Activated T-cell treated with anti-CD3 and anti-CD28 coated beads for 4 hours (primary cell): Measurements from ENCODE around the gene SNX24.
"Not testable (repeated sequence)": the region's sequence is repeated elsewhere in the genome, so short reads cannot be mapped to it uniquely, and the experiment has no call there.

Experiments
- DNase-seq: peaks from one replicate; pipeline ENCODE4 v3.0.0-alpha.2; 2020

The SNX24 gene

GRCh38 chr5:122874179-122874875, 28.9 kb downstream of the SNX24 start:
- DNase-seq, result no peak

DNA sequence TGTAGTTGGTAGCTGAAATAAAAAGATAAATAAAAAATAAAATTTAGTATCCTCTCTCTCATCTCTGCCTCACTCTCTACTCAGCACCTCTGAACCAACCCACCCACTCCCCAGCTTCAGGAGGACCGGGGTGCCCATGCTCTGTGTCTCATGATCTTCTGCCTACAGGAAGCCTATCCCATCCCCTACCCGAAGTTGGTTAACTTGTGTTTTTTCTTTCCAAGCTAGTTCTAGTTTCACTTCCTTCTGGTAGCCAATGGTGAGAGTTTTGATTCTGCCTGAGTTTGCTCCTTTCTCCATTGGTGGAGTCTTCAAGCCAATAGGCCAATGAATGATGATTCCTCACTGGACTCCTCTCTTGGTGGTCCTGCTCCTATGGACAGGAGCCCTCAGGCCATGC, 32.1 kb downstream of the SNX24 start:
- no peak for DNase-seq

DNA sequence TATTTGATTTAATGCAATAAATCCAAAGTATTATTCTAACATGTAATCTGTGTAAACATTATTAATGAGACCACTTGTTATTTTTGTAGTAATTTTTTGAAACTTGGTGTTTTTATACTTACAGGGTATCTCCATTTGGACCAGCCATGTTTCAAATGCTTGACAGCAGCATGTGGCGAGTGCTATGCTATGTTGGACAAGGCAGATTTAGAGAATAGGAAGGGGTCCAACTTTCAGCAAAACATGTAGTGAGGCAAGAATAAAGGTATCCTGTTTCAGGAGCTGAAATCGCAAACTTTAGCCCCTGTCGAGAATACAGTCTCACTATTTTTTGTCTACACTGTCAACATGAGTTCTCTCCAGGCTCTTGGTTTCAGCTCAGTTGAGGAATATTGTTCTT, 33.7 kb downstream of the SNX24 start:
- no peak for DNase-seq

- no peak for DNase-seq
Measured at GRCh38 chr5:122880170-122880689, 34.8 kb downstream of the SNX24 start.

GRCh38 chr5:122880749-122881148, 35.3 kb downstream of the SNX24 start:
- DNase-seq, result no peak

DNA sequence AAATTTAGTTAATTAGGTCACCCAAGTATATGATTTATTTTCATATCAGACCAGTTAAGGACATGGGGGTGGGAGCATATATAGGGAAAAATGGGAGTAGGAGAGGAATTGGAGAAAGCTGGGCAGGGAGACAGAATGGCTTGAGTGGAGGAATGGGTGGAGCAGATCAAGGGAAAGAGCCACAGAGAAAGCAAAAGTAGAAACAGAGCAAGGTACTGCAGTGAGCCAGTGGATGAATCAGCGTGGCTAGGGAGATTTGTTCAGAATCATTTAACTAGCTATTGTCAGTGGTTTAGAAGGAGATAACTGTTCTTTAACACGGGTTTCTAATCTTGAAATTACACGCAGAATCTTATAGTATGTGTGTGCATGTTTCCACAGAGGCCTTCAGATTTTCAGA, 37.4 kb downstream of the SNX24 start:
- no peak for DNase-seq

- no peak for DNase-seq
Measured at GRCh38 chr5:122885045-122885517, 39.7 kb downstream of the SNX24 start.

DNA sequence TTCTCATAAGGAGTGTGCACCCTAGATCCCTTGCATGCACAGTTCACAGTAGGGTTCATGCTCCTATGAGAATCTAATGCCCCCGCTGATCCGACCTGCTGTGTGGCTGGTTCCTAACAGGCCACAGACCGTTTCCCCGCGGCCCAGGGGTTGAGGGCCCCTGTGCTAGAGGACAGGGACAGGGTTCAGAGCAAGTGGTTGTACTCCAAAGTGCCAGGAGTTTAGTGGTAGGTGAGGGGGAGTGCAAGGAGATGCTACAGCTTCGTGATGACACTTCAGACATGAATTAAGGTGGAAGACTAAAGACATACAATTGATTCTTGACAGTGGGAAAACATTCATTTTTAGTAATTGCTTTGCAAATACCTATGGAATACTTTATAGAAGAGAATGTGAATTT, 40.5 kb downstream of the SNX24 start:
- DNase-seq, result no peak

- DNase-seq, result no peak
Measured at GRCh38 chr5:122895141-122895540, 49.7 kb downstream of the SNX24 start.

DNA sequence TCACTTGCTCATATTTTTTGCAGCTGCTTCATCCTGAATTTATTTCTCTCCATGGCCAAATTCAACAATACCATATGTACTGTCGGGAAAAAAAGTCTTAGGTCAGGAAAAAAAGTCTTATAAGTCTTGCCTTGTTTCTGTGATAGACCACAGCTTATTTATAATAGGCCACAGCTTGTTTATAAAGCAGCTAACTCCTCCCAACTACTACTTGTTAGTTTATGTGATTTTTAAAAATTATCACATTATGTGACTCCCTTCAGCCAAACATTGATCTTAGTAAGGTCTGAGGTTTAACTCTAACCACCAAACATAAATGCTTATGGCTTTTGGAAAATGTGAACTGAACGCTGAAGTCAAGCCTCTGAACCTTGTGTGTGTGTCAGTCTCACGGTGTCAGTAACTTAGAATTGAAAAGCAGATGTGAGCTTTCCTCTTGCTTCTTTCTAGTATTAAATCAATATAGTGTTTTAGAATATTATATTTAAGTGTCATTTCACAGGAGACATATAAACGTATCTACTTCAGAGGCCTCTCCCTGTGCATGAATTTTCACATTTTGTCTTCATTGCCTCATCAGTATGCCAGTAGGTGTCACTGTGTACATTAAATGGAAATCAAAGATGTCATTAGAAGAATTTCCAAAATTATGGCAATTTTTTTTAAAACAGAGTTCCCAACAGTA, 51.3 kb downstream of the SNX24 start:
- DNase-seq, result no peak

DNA sequence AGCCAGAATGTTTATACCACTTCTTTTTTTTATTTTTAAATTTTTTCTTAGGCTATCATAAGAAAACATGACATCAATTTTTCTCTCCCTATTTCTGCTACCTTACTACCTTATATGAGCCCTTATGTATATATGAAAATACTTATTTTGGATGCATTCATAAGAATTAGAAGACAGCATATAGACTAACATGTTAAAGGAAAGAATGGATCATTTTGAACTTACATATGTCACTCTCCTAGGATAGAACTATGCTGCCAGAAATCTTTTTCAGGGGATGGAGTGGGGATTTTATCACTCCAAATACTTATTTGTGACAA, 51.8 kb downstream of the SNX24 start:
- no peak for DNase-seq

DNA sequence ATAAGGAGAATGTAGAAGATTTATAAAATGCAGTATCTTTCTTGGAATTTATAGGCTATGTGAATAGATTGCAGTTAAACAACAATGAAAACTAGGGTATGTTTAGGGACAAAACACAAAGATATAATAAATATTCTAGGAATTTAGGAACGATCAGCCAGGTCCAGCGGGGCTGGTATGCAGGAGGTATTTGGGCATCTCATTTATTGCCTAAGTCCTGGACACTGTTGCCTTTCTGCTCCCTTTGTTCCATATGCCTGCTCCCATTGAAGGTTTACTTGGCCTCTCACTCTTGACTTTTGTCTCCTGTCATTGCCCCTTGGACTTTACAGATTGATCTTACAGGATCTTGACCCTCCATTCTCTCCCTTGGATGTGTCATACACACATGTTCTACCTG, 55.9 kb downstream of the SNX24 start:
- DNase-seq, result no peak

GRCh38 chr5:122902263-122902662, 56.9 kb downstream of the SNX24 start:
- no peak for DNase-seq

DNA sequence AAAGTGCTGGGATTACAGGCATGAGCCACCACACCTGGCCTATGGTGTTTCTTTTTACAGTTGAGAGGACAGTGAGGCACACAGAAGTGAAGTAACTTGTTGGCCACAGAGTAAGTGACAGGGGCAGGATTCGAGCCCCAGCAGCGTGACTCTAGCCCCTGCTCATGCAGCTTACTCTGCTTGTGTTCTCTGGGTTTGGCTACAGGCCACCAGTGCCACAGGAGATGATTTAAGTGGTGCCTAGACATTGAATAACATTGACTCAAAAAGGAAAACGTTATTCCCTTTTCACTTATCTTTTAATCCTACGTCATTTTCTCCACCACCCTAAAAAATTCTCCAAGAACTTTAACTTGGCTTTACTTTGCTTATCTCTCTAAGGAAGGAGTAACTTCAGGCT, 61.4 kb downstream of the SNX24 start:
- DNase-seq, result no peak

GRCh38 chr5:122907276-122907675, 61.9 kb downstream of the SNX24 start:
- no peak for DNase-seq

DNA sequence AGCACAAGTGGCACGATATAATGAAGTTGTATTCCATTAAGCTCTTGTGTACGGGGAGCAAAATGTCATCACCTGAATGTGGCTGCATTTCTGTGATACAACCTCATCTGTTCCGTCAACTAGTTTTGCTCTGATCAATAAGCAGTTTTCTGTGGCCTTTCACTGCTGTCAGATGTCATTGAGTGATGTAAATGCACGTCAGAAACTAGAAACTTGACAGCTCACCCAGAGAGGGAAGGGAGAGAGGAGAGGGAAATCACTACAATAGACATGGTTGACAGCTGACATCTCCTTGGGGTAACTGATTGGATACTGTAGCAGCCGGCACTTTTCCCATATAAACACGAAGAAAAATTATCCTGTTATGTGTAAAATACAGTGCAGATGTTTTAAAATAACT, 62.7 kb downstream of the SNX24 start:
- DNase-seq, result no peak

DNA sequence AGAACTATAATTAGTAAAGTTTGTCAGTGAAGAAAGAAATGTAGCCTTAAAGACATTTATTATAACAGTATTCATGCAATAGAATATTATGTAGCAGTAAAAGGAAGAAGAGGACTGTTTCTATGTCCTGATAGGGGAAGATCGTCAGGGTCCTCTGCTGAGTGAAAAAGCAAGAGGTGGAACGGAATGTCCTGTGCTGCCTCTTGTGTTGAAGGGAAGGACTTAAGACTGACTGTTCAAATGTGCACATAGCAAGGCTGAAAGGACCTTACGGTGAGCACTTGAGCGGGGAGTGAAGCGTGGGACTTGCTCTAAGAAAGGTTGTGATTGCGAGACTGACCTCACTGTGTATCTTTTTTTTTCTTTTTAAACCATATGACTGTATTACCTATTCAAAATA, 63.2 kb downstream of the SNX24 start:
- no peak for DNase-seq

GRCh38 chr5:122909470-122910100, 64.2 kb downstream of the SNX24 start:
- no peak for DNase-seq

- DNase-seq, result not testable (repeated sequence)
Measured at GRCh38 chr5:122913436-122913835, 68.0 kb downstream of the SNX24 start.

DNA sequence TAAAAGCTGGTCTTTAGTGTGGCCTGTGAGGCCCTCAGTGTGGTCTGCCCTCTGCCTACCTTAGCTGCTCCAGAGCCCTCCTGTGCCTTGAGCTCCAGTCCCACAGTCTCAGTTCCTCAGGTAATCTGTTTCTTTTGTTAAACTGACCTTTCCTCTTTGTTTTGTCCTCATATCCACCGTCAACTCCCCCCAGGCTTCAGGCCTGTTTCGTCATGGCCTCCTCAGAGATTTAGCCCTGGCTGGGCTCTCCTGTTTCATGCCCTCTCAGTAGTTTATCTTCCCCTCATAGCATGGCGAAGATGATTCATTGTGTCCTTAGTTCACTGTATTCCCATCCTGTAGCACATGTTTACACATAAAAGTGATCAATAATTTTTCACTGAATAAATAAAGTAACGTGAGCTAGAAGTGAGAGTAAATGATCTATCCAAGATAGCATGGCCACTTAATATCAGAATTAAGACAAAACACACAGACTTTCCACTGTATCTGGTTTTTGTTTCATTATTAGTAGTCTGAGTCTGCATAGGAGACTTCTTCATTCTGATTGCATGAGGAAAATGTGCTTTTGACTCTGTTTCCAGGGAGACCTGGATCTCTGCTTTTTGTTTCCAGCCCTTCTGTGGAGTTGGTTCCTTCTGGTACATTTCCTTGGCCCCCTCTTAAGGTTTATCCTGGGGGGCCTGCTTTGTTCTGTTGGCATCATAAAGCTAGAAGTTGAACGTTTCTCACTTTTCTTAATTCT, 70.5 kb downstream of the SNX24 start:
- no peak for DNase-seq

DNA sequence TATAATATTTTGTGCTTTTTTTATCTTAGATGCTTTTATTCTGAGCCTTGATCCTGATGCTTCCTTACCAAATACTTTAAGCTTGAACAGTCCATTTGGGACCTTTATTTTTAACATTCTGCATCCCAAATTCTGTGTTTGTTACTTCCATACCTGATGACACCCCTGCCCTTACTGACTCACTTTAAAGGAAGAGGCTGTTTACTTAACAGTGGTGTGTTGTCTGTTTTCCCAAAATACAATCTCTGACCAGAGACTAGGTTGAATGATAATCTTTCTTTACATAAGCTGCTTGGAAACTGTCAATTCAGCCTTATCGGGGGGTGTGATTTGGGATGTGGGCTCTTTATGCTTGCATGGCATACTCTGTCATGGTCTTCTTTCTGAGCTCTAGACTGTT, 71.1 kb downstream of the SNX24 start:
- no peak for DNase-seq

- no peak for DNase-seq
Measured at GRCh38 chr5:122919969-122920368, 74.6 kb downstream of the SNX24 start.

DNA sequence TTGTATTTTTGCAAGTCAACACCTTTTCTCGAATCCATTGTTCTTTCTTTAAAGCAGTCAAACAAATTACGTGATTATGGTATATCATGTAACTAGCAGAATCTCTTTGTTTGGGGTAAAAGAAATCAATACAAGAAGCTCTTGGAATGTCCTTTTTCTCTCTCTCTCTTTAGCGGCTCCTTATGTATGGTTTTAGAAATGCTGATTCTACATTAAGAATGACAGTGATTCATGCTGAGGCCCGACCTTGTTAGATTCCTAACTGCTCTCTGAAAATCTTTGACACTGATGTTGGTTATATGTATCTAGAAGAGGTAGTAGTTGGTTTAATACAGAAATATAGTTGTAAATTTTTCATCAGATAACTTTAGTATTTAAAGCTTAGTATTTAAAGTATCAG, 76.4 kb downstream of the SNX24 start:
- no peak for DNase-seq
